Esophagus muscularis mucosa (tissue), 3 donors: Measurements from ENCODE around the gene APBB1.

Source experiments
- POLR2A ChIP-seq: fragments of 450-650 bp; IDR thresholded peaks from one replicate; pipeline ENCODE4 v1.6.1; 2017; ENCODE audit warnings: antibody characterized with exemption, moderate library complexity, mild to moderate bottlenecking, low read depth
- POLR2AphosphoS5 ChIP-seq, 2 donors: sonication (generic); formaldehyde crosslinking; IDR thresholded peaks; one replicate each; pipeline ENCODE4 v1.6.1; 2017; ENCODE audit warnings: antibody characterized with exemption in 2 of 2
- TF ChIP-seq, protein P1 (sequence below), 3 experiments: fragments of 200-600 bp in 2 of 3; fragments of 450-650 bp in 1 of 3; sonication (generic) in 2 of 3; IDR thresholded peaks; one replicate each; pipeline ENCODE4 v1.5.1; 2017 to 2019; ENCODE audit warnings: antibody characterized with exemption in 3 of 3, mild to moderate bottlenecking in 2 of 3, moderate library complexity in 1 of 3

- TF ChIP-seq, protein P1, sequence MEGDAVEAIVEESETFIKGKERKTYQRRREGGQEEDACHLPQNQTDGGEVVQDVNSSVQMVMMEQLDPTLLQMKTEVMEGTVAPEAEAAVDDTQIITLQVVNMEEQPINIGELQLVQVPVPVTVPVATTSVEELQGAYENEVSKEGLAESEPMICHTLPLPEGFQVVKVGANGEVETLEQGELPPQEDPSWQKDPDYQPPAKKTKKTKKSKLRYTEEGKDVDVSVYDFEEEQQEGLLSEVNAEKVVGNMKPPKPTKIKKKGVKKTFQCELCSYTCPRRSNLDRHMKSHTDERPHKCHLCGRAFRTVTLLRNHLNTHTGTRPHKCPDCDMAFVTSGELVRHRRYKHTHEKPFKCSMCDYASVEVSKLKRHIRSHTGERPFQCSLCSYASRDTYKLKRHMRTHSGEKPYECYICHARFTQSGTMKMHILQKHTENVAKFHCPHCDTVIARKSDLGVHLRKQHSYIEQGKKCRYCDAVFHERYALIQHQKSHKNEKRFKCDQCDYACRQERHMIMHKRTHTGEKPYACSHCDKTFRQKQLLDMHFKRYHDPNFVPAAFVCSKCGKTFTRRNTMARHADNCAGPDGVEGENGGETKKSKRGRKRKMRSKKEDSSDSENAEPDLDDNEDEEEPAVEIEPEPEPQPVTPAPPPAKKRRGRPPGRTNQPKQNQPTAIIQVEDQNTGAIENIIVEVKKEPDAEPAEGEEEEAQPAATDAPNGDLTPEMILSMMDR (IDR thresholded peaks at IDR 0.05): no peak
- no peak for TF ChIP-seq POLR2AphosphoS5 (IDR thresholded peaks at IDR 0.05)
- TF ChIP-seq POLR2A: no peak
These were observed 23.3 kb downstream of the APBB1 start for GRCh38 chr11:6395470-6396060.
